Neural crest cell (in vitro differentiated cells): Measurements from ENCODE around the gene GIGYF1. TPM values are rescaled to one million over a fixed set of nuclear protein-coding genes. Genes with fewer than 3 reads are reported as not detected.
"Not testable (repeated sequence)": the region's sequence is repeated elsewhere in the genome, so short reads cannot be mapped to it uniquely, and the experiment has no call there.

Experiments
- DNase-seq: peaks from one replicate; pipeline ENCODE4 v3.0.0; 2021; ENCODE audit warnings: low read depth, mixed read lengths, low spot score
- H3K27ac Mint-ChIP-seq: one replicate; pipeline ENCODE4 v1.8.0; 2021; ENCODE audit warnings: mild to moderate bottlenecking, mixed read lengths; ENCODE audit not compliant: unreplicated experiment
- H3K27me3 Mint-ChIP-seq: 2 replicates; pipeline ENCODE4 v1.8.0; 2021; ENCODE audit warnings: low read depth, mild to moderate bottlenecking, mixed read lengths
- H3K36me3 Mint-ChIP-seq: 2 replicates; pipeline ENCODE4 v1.8.0; 2021; ENCODE audit warnings: low read depth, mild to moderate bottlenecking, mixed read lengths
- H3K4me1 Mint-ChIP-seq: 2 replicates; pipeline ENCODE4 v1.8.0; 2021; ENCODE audit warnings: mixed read lengths
- H3K4me3 Mint-ChIP-seq: one replicate; pipeline ENCODE4 v1.8.0; 2021; ENCODE audit warnings: mild to moderate bottlenecking, mixed read lengths
- H3K9me3 Mint-ChIP-seq: 2 replicates; pipeline ENCODE4 v1.8.0; 2021; ENCODE audit warnings: mixed read lengths
- CTCF ChIP-seq: fragments of 200-600 bp; sonication (generic); conservative IDR thresholded peaks from 2 replicates; pipeline ENCODE4 v1.5.0; 2021; ENCODE audit warnings: antibody characterized with exemption, mild to moderate bottlenecking
- total RNA-seq: library from RNA; stranded (reverse); gene quantifications from 2 replicates; pipeline ENCODE4 v1.2.1, GENCODE V29; 2021

GIGYF1 gene
- total RNA-seq, 1 donor from 2014 or later = 82.9 TPM

GRCh38 chr7:100722480-100723212, 28.6 kb upstream of the GIGYF1 start:
- Mint-ChIP-seq H3K27ac (no peak overlapping the region), H3K4me1 (no peaks in the 10 kb centered on the region), H3K36me3 (peaks cover 8% of the 10 kb centered on the region), H3K9me3 (peaks cover 9% of the 10 kb centered on the region), H3K27me3 (peaks cover 85% of the 10 kb centered on the region), H3K4me3 (no peak overlapping the region)
- TF ChIP-seq CTCF = no peak
- no peak for DNase-seq

GRCh38 chr7:100721505-100721812, 27.4 kb upstream of the GIGYF1 start:
- Mint-ChIP-seq H3K27me3 (peaks cover 78% of the 10 kb centered on the region), H3K4me3 (no peak overlapping the region), H3K4me1 (no peaks in the 10 kb centered on the region), H3K27ac (no peak overlapping the region), H3K9me3 (peaks cover 9% of the 10 kb centered on the region), H3K36me3 (peaks cover 8% of the 10 kb centered on the region)
- TF ChIP-seq CTCF = no peak
- no peak for DNase-seq

GRCh38 chr7:100720671-100721504, 26.8 kb upstream of the GIGYF1 start:
- H3K9me3 Mint-ChIP-seq = peaks cover 9% of the 10 kb centered on the region
- peaks cover 8% of the 10 kb centered on the region for H3K36me3 Mint-ChIP-seq
- no peak for TF ChIP-seq CTCF
- H3K27me3 Mint-ChIP-seq = peaks cover 76% of the 10 kb centered on the region
- no peak overlapping the region for H3K27ac Mint-ChIP-seq
- no peaks in the 10 kb centered on the region for H3K4me1 Mint-ChIP-seq
- H3K4me3 Mint-ChIP-seq = no peak overlapping the region
- no peak for DNase-seq

GRCh38 chr7:100720279-100720670, 26.2 kb upstream of the GIGYF1 start, which contains the start of gene EPO:
TSS of gene EPO (plus strand) at chr7:100720468. CDS start at chr7:100720981, 513 bp downstream.
- H3K4me1 Mint-ChIP-seq = no peaks in the 10 kb centered on the region
- H3K9me3 Mint-ChIP-seq = peaks cover 9% of the 10 kb centered on the region
- peaks cover 74% of the 10 kb centered on the region for H3K27me3 Mint-ChIP-seq
- TF ChIP-seq CTCF = no peak
- DNase-seq = no peak
- H3K36me3 Mint-ChIP-seq = peaks cover 8% of the 10 kb centered on the region
- no peak within 1 kb of the TSS for H3K27ac Mint-ChIP-seq
- H3K4me3 Mint-ChIP-seq = peak within 1 kb of the TSS; percentile 41

GRCh38 chr7:100719523-100720278, 25.7 kb upstream of the GIGYF1 start:
- no peak for TF ChIP-seq CTCF
- Mint-ChIP-seq H3K36me3 (peaks cover 8% of the 10 kb centered on the region), H3K9me3 (peaks cover 9% of the 10 kb centered on the region), H3K27ac (no peak overlapping the region), H3K27me3 (peaks cover 71% of the 10 kb centered on the region), H3K4me1 (no peaks in the 10 kb centered on the region), H3K4me3 (peak overlapping the region; percentile 41)
- no peak for DNase-seq

- H3K27me3 Mint-ChIP-seq = peaks cover 48% of the 10 kb centered on the region
- H3K27ac Mint-ChIP-seq, DNase-seq, H3K4me1 Mint-ChIP-seq, H3K4me3 Mint-ChIP-seq, H3K9me3 Mint-ChIP-seq: not testable (repeated sequence)
- peaks cover 11% of the 10 kb centered on the region for H3K36me3 Mint-ChIP-seq
Observed at GRCh38 chr7:100717073-100717472, 23.0 kb upstream of the GIGYF1 start.
